ENCODE data around the gene PON3. TPM values are rescaled to one million over a fixed set of nuclear protein-coding genes. Genes with fewer than 3 reads are reported as not detected.
A peak's percentile ranks its signal among the peaks of the same experiment; 100 is the strongest.

The PON3 gene
- polyA plus RNA-seq, 2 of the 4 experiments (the other 2 are of a cell fraction), result 48.7 to 142 TPM

- WGBS (ENCODE audit: missing lambda C conversion rate), result under 1% methylated on average over 11 of the region's 11 CpGs
- H3K9me3 ChIP-seq, result no peaks in the 10 kb centered on the region
- H3K27ac ChIP-seq, result peak overlapping the region; percentile 90 to 97
- peaks cover 49% of the 10 kb centered on the region for H3K4me1 ChIP-seq
- DNase-seq (ENCODE audit: low read depth in 1 of 2, low spot score in 1 of 2) (no peak), ATAC-seq (peak; percentile 46 to 47), FAIRE-seq (peak; percentile 13)
- H3K4me2 ChIP-seq, result peak overlapping the region; percentile 89
- ChIA-PET CTCF (interaction anchor here (0.6 to 9.8 kb wide), 61 partner anchors 9 to 1105 kb away, joined by 3 to 176 read pairs (median 5); partner anchors contain the start of genes ASB4 and PON2), POLR2A (interaction anchor here (0.8 to 3.2 kb wide), 7 partner anchors 15 to 739 kb away, joined by 3 to 26 read pairs (median 8); partner anchors contain the start of gene PON2)
- TF ChIP-seq MAX (IDR thresholded peaks at IDR 0.05) (no peak), EHF (CRISPR knock-in tag; IDR thresholded peaks at IDR 0.05) (no peak), HOXB13 (CRISPR knock-in tag; IDR thresholded peaks at IDR 0.05; ENCODE audit: low read depth) (no peak), CBX2 (IDR thresholded peaks at IDR 0.05; ENCODE audit: borderline replicate concordance, low read depth) (no peak), KDM1A (IDR thresholded peaks at IDR 0.05; ENCODE audit: low read depth) (no peak), MAFK (IDR thresholded peaks at IDR 0.05; ENCODE audit: partially characterized antibody) (no peak), FOXS1 (CRISPR knock-in tag; IDR thresholded peaks at IDR 0.05) (no peak), ZC3H11A (IDR thresholded peaks at IDR 0.05) (no peak), JUNB (IDR thresholded peaks at IDR 0.05) (no peak), USF2 (IDR thresholded peaks at IDR 0.05) (no peak)
- TF ChIP-seq, protein P1, sequence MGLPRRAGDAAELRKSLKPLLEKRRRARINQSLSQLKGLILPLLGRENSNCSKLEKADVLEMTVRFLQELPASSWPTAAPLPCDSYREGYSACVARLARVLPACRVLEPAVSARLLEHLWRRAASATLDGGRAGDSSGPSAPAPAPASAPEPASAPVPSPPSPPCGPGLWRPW (IDR thresholded peaks at IDR 0.05), result no peak
- H3K4me3 ChIP-seq, result peak overlapping the region; percentile 62
Measured at GRCh38 chr7:95395755-95396135, 430 bp downstream of the PON3 start.

GRCh38 chr7:95394370-95394769 lies 1.8 kb downstream of the PON3 start:
- ChIA-PET CTCF (interaction anchor here (9.8 kb wide), 1 partner anchor 84 kb away, joined by 176 read pairs; no protein-coding TSS in a partner anchor), POLR2A (interaction anchor here (2.7 kb wide), 1 partner anchor 41 kb away, joined by 16 read pairs; the partner anchor contains the start of gene PON2)
- peak overlapping the region; percentile 62; the same call in 1 of the 3 replicates for H3K4me3 ChIP-seq
- peaks cover 36% of the 10 kb centered on the region for H3K4me1 ChIP-seq
- 74% methylated on average over 3 of the region's 3 CpGs for WGBS (ENCODE audit: missing lambda C conversion rate)
- H3K9me3 ChIP-seq, result no peaks in the 10 kb centered on the region
- FAIRE-seq (no peak), ATAC-seq (no peak), DNase-seq (ENCODE audit: low read depth in 1 of 2, low spot score in 1 of 2) (no peak)
- peak overlapping the region; percentile 65 to 90 for H3K27ac ChIP-seq
- H3K4me2 ChIP-seq, result peak overlapping the region; percentile 89
- TF ChIP-seq RCOR1 (IDR thresholded peaks at IDR 0.05; ENCODE audit: low read depth, low read length) (no peak), EP300 (IDR thresholded peaks at IDR 0.05) (no peak), TFCP2L1 (CRISPR knock-in tag; IDR thresholded peaks at IDR 0.05) (no peak), NPAS2 (CRISPR knock-in tag; IDR thresholded peaks at IDR 0.05; ENCODE audit: borderline replicate concordance) (no peak), FOXS1 (CRISPR knock-in tag; IDR thresholded peaks at IDR 0.05) (no peak), HOXB5 (CRISPR knock-in tag; IDR thresholded peaks at IDR 0.05) (no peak), SREBF2 (IDR thresholded peaks at IDR 0.05) (no peak), FOSB (CRISPR knock-in tag; IDR thresholded peaks at IDR 0.05) (no peak), ZFP36 (IDR thresholded peaks at IDR 0.05; ENCODE audit: borderline replicate concordance, partially characterized antibody) (no peak), ATOH8 (CRISPR knock-in tag; IDR thresholded peaks at IDR 0.05; ENCODE audit: low read depth) (no peak), BCL3 (IDR thresholded peaks at IDR 0.05) (no peak), KDM1A (IDR thresholded peaks at IDR 0.05; ENCODE audit: low read depth) (no peak), MAZ (IDR thresholded peaks at IDR 0.05; ENCODE audit: borderline replicate concordance, low read depth, low read length) (no peak), HMGXB4 (CRISPR knock-in tag; IDR thresholded peaks at IDR 0.05; ENCODE audit: borderline replicate concordance) (no peak), ZSCAN20 (CRISPR knock-in tag; IDR thresholded peaks at IDR 0.05) (no peak), MAX (IDR thresholded peaks at IDR 0.05) (no peak), TP53 (CRISPR knock-in tag; IDR thresholded peaks at IDR 0.05) (no peak)
- TF ChIP-seq, protein P2, sequence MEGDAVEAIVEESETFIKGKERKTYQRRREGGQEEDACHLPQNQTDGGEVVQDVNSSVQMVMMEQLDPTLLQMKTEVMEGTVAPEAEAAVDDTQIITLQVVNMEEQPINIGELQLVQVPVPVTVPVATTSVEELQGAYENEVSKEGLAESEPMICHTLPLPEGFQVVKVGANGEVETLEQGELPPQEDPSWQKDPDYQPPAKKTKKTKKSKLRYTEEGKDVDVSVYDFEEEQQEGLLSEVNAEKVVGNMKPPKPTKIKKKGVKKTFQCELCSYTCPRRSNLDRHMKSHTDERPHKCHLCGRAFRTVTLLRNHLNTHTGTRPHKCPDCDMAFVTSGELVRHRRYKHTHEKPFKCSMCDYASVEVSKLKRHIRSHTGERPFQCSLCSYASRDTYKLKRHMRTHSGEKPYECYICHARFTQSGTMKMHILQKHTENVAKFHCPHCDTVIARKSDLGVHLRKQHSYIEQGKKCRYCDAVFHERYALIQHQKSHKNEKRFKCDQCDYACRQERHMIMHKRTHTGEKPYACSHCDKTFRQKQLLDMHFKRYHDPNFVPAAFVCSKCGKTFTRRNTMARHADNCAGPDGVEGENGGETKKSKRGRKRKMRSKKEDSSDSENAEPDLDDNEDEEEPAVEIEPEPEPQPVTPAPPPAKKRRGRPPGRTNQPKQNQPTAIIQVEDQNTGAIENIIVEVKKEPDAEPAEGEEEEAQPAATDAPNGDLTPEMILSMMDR (IDR thresholded peaks at IDR 0.05), result no peak

Measured in A549 (cell line).